ENCODE data around the gene SLC13A2.

- no peak for TF ChIP-seq CTCF (conservative IDR thresholded peaks at IDR 0.05; ENCODE audit: low read depth, low read length)
- TF ChIP-seq MAZ (IDR thresholded peaks at IDR 0.05; ENCODE audit: borderline replicate concordance, low read depth, low read length) = no peak
- no peak for TF ChIP-seq RAD21 (IDR thresholded peaks at IDR 0.05; ENCODE audit: low read length)
- no peak for TF ChIP-seq POLR2A (IDR thresholded peaks at IDR 0.05; ENCODE audit: low read depth, low read length)
These were observed 54.4 kb downstream of the SLC13A2 start for GRCh38 chr17:28527859-28528258.
